Fibroblast of mammary gland (primary cell): Measurements from ENCODE around the gene GAR1.
A peak's percentile ranks its signal among the peaks of the same experiment; 100 is the strongest.

Source experiments
- DNase-seq: peaks from one replicate; pipeline ENCODE4 v3.0.0-alpha.2; 2010; ENCODE audit warnings: low read depth
- H3K4me3 ChIP-seq: 2 replicates; pipeline ENCODE4 v1.5.1; 2011; ENCODE audit warnings: low read depth, mild to moderate bottlenecking, low read length, moderate library complexity; ENCODE audit not compliant: control insufficient read depth
- TF ChIP-seq, protein P1 (sequence below): conservative IDR thresholded peaks from 2 replicates; pipeline ENCODE4 v1.5.1; 2011; ENCODE audit warnings: low read depth, low read length, inconsistent platforms; ENCODE audit not compliant: control insufficient read depth, insufficient read depth

The GAR1 gene

GRCh38 chr4:109861916-109862511 is 46.5 kb downstream of the GAR1 start:
- no peak overlapping the region for H3K4me3 ChIP-seq
- DNase-seq, result no peak
- TF ChIP-seq, protein P1, sequence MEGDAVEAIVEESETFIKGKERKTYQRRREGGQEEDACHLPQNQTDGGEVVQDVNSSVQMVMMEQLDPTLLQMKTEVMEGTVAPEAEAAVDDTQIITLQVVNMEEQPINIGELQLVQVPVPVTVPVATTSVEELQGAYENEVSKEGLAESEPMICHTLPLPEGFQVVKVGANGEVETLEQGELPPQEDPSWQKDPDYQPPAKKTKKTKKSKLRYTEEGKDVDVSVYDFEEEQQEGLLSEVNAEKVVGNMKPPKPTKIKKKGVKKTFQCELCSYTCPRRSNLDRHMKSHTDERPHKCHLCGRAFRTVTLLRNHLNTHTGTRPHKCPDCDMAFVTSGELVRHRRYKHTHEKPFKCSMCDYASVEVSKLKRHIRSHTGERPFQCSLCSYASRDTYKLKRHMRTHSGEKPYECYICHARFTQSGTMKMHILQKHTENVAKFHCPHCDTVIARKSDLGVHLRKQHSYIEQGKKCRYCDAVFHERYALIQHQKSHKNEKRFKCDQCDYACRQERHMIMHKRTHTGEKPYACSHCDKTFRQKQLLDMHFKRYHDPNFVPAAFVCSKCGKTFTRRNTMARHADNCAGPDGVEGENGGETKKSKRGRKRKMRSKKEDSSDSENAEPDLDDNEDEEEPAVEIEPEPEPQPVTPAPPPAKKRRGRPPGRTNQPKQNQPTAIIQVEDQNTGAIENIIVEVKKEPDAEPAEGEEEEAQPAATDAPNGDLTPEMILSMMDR, result no peak

GRCh38 chr4:109864134-109864533 is 48.6 kb downstream of the GAR1 start:
- TF ChIP-seq, protein P1, result no peak
- no peak for DNase-seq
- H3K4me3 ChIP-seq, result no peak overlapping the region

DNA sequence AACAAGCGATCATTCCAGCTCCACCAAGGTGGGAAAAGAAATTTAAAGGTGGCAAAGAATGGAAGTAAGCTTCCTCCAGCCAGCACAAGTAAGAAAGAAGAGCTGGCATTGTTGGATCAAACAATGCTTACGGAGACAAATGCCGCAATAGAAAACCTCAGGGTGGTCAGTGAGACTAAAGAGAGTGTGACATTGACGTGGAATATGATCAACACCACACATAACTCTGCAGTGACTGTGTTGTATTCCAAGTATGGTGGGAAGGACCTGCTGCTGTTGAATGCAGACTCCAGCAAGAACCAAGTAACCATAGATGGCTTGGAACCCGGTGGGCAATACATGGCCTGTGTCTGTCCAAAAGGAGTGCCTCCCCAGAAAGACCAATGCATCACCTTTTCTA is 54.5 kb downstream of the GAR1 start:
- DNase-seq, result no peak
- TF ChIP-seq, protein P1, result no peak
- no peak overlapping the region for H3K4me3 ChIP-seq

DNA sequence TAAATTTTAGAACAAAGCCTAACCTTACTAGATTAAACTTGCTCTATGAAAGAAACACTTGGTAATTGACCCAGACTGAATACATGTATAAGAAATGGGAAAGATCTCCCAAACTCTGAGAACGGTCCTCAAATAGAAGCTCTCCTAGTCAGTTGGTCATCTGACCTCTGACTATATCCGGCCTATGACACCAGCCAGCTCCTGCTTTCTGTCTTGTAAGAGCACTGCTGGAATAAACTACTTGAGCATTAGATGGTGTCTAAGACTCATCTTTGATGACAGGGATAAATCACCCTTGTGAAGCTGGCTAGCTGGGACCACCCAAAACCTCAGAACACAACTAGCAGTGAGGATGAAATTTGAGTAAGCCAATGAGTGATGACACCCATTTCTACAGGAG is 56.5 kb downstream of the GAR1 start:
- TF ChIP-seq, protein P1, result no peak
- H3K4me3 ChIP-seq, result no peak overlapping the region
- DNase-seq, result no peak

- TF ChIP-seq, protein P1, result no peak
- no peak overlapping the region for H3K4me3 ChIP-seq
- no peak for DNase-seq
These were observed 57.5 kb downstream of the GAR1 start for GRCh38 chr4:109872950-109873656.

- TF ChIP-seq, protein P1, result no peak
These were observed 58.4 kb downstream of the GAR1 start for GRCh38 chr4:109873791-109874514.

More at GRCh38 chr4:109873791-109874514, 58.4 kb downstream of the GAR1 start:
- H3K4me3 ChIP-seq, result no peak overlapping the region
- DNase-seq, result peak; percentile 32
